Smooth muscle cell (in vitro differentiated cells): ENCODE measurements around the gene SULT1B1. TPM values are rescaled to one million over a fixed set of nuclear protein-coding genes. Genes with fewer than 3 reads are reported as not detected.

Experiments
- DNase-seq: peaks from one replicate; lab custom pipeline; 2025; ENCODE audit not compliant: unreplicated experiment; lab: John Stamatoyannopoulos, UW
- H2AFZ ChIP-seq: fragments of 200-600 bp; sonication (generic); 2 replicates; pipeline ENCODE4 v1.6.0; 2016; ENCODE audit warnings: antibody characterized with exemption, low read depth, mild to moderate bottlenecking
- H3F3A ChIP-seq: fragments of 200-600 bp; sonication (generic); 2 replicates; pipeline ENCODE4 v1.6.0; 2017; ENCODE audit warnings: antibody characterized with exemption, low read depth
- H3K27ac ChIP-seq: fragments of 200-600 bp; sonication (generic); 2 replicates; pipeline ENCODE4 v1.5.1; 2016; ENCODE audit warnings: low read depth, mild to moderate bottlenecking
- H3K27me3 ChIP-seq: fragments of 200-600 bp; sonication (generic); 2 replicates; pipeline ENCODE4 v1.6.1; 2016; ENCODE audit warnings: low read depth, mild to moderate bottlenecking
- H3K36me3 ChIP-seq: fragments of 200-600 bp; sonication (generic); 2 replicates; pipeline ENCODE4 v1.5.1; 2016; ENCODE audit warnings: low read depth
- H3K4me1 ChIP-seq: fragments of 200-600 bp; sonication (generic); 2 replicates; pipeline ENCODE4 v1.5.1; 2016; ENCODE audit warnings: low read depth
- H3K4me2 ChIP-seq: fragments of 200-600 bp; sonication (generic); 2 replicates; pipeline ENCODE4 v1.6.0; 2016; ENCODE audit warnings: mild to moderate bottlenecking
- H3K4me3 ChIP-seq: fragments of 200-600 bp; sonication (generic); 2 replicates; pipeline ENCODE4 v1.5.1; 2016; ENCODE audit warnings: mild to moderate bottlenecking
- H3K79me2 ChIP-seq: fragments of 200-600 bp; sonication (generic); 2 replicates; pipeline ENCODE4 v1.6.0; 2016; ENCODE audit warnings: low read depth, mild to moderate bottlenecking
- H3K9ac ChIP-seq: fragments of 200-600 bp; sonication (generic); 2 replicates; pipeline ENCODE4 v1.6.0; 2016; ENCODE audit warnings: low read depth
- H3K9me3 ChIP-seq: fragments of 200-600 bp; sonication (generic); replicated peaks from 2 replicates; pipeline ENCODE4 v1.5.1; 2016; ENCODE audit warnings: low read depth
- H4K20me1 ChIP-seq: fragments of 200-600 bp; sonication (generic); 2 replicates; pipeline ENCODE4 v1.6.0; 2016; ENCODE audit warnings: low read depth
- WGBS: methylation state at CpG from one replicate; pipeline ENCODE4 v1.1.7; 2016; ENCODE audit warnings: low lambda C conversion rate; 5-methylcytosine and 5-hydroxymethylcytosine counted together
- polyA plus RNA-seq: library from polyadenylated mRNA; unstranded; fragments of >200 nt; fragmentation: Nextera tagmentation; extraction: Ambion mirVana; gene quantifications from 2 replicates; pipeline ENCODE4 v1.2.1, GENCODE V29; 2016
- total RNA-seq: library from RNA; depleted of rRNA; stranded (reverse); fragments of >200 nt; gene quantifications from 2 replicates; pipeline ENCODE4 v1.2.3, GENCODE V29; 2014
- TF ChIP-seq, protein P1 (sequence below): fragments of 200-600 bp; sonication (generic); IDR thresholded peaks from 2 replicates; pipeline ENCODE4 v1.5.1; 2017; ENCODE audit warnings: borderline replicate concordance, mild to moderate bottlenecking, antibody characterized with exemption; ENCODE audit not compliant: insufficient read depth, poor library complexity, severe bottlenecking

Gene SULT1B1
- total and polyA plus RNA-seq, 2 experiments from 2014 or later = not detected

DNA sequence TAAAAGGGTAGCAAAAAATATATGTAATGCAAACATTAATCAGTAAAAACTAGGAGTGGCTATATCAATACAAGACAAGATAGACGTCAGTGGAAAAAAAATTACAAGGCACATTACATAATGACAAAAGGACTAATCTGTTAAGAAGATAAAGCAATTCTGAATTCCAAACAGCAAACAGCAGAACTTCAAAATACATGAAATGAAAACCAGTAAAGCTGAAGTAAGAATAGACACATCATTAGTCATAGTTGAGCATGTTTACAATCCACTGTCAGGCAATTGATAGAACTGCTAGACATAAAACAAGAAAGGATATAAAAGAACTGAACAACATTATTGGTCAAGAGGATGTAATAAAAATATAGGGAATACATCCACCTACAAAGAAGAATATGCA, 12.2 kb downstream of the SULT1B1 start:
- no peak overlapping the region for H3K4me3 ChIP-seq
- no peak overlapping the region for H3K9ac ChIP-seq
- H3F3A ChIP-seq = no peaks in the 10 kb centered on the region
- H3K36me3 ChIP-seq = no peaks in the 10 kb centered on the region
- WGBS = 18% methylated on average over 1 of the region's 1 CpG
- no peaks in the 10 kb centered on the region for H3K4me1 ChIP-seq
- no peaks in the 10 kb centered on the region for H4K20me1 ChIP-seq
- no peak overlapping the region for H2AFZ ChIP-seq
- H3K27ac ChIP-seq = no peak overlapping the region
- peak overlapping the region; percentile 35 for H3K4me2 ChIP-seq
- DNase-seq = no peak
- no peaks in the 10 kb centered on the region for H3K9me3 ChIP-seq
- no peaks in the 10 kb centered on the region for H3K79me2 ChIP-seq
- no peaks in the 10 kb centered on the region for H3K27me3 ChIP-seq
- TF ChIP-seq, protein P1, sequence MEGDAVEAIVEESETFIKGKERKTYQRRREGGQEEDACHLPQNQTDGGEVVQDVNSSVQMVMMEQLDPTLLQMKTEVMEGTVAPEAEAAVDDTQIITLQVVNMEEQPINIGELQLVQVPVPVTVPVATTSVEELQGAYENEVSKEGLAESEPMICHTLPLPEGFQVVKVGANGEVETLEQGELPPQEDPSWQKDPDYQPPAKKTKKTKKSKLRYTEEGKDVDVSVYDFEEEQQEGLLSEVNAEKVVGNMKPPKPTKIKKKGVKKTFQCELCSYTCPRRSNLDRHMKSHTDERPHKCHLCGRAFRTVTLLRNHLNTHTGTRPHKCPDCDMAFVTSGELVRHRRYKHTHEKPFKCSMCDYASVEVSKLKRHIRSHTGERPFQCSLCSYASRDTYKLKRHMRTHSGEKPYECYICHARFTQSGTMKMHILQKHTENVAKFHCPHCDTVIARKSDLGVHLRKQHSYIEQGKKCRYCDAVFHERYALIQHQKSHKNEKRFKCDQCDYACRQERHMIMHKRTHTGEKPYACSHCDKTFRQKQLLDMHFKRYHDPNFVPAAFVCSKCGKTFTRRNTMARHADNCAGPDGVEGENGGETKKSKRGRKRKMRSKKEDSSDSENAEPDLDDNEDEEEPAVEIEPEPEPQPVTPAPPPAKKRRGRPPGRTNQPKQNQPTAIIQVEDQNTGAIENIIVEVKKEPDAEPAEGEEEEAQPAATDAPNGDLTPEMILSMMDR = no peak

DNA sequence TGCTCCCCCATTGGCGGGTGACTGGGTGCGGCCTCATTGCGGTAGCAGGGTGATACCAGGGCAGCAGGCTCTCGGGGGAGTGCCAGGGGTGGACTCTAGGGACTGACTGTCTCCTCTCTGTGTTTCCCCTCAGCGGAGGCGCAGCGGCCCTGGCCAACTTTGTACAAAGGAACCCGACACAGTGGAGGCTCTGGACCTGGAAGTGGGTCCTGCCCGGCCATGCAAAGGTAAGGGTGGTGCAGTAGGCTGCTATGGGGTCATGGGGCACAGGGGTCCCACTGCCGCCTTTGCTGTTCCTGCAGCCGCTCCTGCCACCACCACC, 16.3 kb downstream of the SULT1B1 start:
- H3K4me1 ChIP-seq = no peaks in the 10 kb centered on the region
- no peak for DNase-seq

DNA sequence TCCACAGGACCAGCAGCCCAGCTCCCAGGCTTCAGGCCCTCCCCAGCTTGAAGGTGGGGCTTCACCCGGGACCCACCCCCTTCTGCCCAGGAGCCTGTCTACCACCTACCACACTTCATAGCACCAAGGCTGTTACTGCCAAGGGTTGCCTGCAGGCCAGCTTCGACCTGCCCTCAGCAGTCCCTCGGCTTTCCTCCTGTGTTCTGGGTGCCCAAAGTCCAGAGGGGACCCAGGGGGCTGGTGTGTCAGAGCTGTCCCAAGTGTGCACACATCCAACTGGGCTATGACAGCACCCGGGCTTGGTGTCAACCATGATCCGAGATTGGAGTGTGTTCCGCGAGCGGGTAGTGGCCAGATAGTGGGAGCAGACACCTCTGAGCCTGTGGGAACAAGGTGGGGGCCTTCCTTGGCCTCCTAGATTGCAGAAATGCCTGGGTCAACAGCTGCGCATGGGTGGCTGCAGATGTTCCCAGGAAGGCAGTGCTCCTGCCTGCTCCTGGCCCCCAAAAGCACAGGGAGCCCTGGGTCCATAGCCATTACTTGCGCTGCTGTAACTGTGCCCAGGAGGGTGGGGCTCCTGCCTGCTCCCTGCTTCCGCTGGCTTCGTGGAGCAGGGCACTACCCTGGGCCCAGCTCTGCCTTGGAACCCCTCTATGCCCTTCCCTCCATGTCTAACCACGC, 16.8 kb downstream of the SULT1B1 start:
- H3K36me3 ChIP-seq = no peaks in the 10 kb centered on the region
- TF ChIP-seq, protein P1 = no peak

More for the DNA sequence above, 16.3 kb downstream of the SULT1B1 start:
- Histone ChIP-seq H4K20me1 (no peaks in the 10 kb centered on the region), H3K9me3 (no peaks in the 10 kb centered on the region), H3K79me2 (no peaks in the 10 kb centered on the region), H3K27me3 (no peaks in the 10 kb centered on the region), H2AFZ (no peak overlapping the region), H3F3A (no peaks in the 10 kb centered on the region), H3K4me3 (no peak overlapping the region), H3K4me2 (no peak overlapping the region), H3K27ac (no peak overlapping the region), H3K36me3 (no peaks in the 10 kb centered on the region), H3K9ac (no peak overlapping the region)
- TF ChIP-seq, protein P1 = no peak
- WGBS = 95% methylated on average over 11 of the region's 11 CpGs

DNA sequence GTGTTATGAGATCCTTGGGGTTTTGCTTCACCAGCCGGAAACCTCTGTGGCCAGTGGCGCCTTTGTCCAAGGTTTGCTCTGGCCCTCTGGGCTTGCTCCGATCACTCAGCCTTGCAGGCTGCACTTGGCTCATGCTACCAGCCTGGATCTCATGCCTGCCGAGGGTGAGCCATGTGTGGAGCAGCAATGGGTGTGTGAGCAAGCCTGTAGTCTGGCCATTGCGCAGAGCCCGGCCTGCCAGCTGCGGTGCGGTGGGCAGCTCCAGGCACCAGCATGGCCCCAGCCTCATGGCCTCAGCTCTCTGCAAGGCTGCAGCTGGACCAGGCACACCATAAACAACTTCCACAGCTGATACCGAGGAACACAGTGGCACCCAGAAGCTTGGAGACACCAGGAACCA, 17.8 kb downstream of the SULT1B1 start:
- H3K4me2 ChIP-seq = no peak overlapping the region
- H3K4me1 ChIP-seq = no peaks in the 10 kb centered on the region
- TF ChIP-seq, protein P1 = no peak
- 94% methylated on average over 9 of the region's 9 CpGs for WGBS
- H3F3A ChIP-seq = no peaks in the 10 kb centered on the region
- no peaks in the 10 kb centered on the region for H3K27me3 ChIP-seq
- no peaks in the 10 kb centered on the region for H4K20me1 ChIP-seq
- no peak overlapping the region for H3K4me3 ChIP-seq
- no peaks in the 10 kb centered on the region for H3K36me3 ChIP-seq
- no peaks in the 10 kb centered on the region for H3K9me3 ChIP-seq
- DNase-seq = no peak
- H3K79me2 ChIP-seq = no peaks in the 10 kb centered on the region
- H2AFZ ChIP-seq = no peak overlapping the region
- H3K27ac ChIP-seq = no peak overlapping the region
- no peak overlapping the region for H3K9ac ChIP-seq

More for the DNA sequence above, 16.8 kb downstream of the SULT1B1 start:
- no peaks in the 10 kb centered on the region for H3K9me3 ChIP-seq
- H3K27me3 ChIP-seq = no peaks in the 10 kb centered on the region
- no peaks in the 10 kb centered on the region for H4K20me1 ChIP-seq
- no peak overlapping the region for H3K9ac ChIP-seq
- 92% methylated on average over 13 of the region's 13 CpGs for WGBS
- H3K4me3 ChIP-seq = no peak overlapping the region
- no peak overlapping the region for H3K4me2 ChIP-seq
- DNase-seq = no peak
- no peak overlapping the region for H3K27ac ChIP-seq
- H3K79me2 ChIP-seq = no peaks in the 10 kb centered on the region
- H2AFZ ChIP-seq = no peak overlapping the region
- no peaks in the 10 kb centered on the region for H3F3A ChIP-seq
- no peaks in the 10 kb centered on the region for H3K4me1 ChIP-seq
